Measurements from ENCODE around the gene GDAP1L1. TPM values are rescaled to one million over a fixed set of nuclear protein-coding genes. Genes with fewer than 3 reads are reported as not detected.
"Not testable (repeated sequence)": the region's sequence is repeated elsewhere in the genome, so short reads cannot be mapped to it uniquely, and the experiment has no call there.

GDAP1L1 gene
- polyA plus RNA-seq, 1 donor from 2014 or later, result not detected

DNA sequence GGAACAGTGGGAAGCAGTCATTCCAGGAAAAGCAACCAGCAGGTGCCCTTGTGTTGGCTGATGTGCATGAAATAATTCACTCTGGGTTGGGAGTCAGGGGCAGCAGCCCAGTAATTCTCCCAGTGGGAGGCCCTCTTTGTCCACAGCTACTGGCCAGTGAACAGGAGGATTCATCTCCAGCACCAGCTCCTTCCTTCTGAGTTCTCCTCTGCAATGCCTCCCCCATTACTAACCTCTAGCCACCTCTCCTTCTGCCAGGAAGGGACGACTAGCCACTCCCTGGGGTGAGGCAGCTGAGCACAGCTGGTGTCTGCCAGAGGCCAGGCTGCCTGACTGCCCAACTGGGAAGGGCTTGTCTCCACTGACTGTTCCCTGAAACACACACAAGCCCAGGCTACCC is 77.2 kb downstream of the GDAP1L1 start:
- Mint-ChIP-seq H3K4me1 (peaks cover 0 to 1% (median 0%) of the 10 kb centered on the region in 3 donors), H3K4me3 (no peak overlapping the region), H3K36me3 (peaks cover 2% of the 10 kb centered on the region), H3K9me3 (no peaks in the 10 kb centered on the region), H3K27me3 (peaks cover 15% of the 10 kb centered on the region), H3K27ac (peak overlapping the region in 1 of 3 donors; percentile 53)

DNA sequence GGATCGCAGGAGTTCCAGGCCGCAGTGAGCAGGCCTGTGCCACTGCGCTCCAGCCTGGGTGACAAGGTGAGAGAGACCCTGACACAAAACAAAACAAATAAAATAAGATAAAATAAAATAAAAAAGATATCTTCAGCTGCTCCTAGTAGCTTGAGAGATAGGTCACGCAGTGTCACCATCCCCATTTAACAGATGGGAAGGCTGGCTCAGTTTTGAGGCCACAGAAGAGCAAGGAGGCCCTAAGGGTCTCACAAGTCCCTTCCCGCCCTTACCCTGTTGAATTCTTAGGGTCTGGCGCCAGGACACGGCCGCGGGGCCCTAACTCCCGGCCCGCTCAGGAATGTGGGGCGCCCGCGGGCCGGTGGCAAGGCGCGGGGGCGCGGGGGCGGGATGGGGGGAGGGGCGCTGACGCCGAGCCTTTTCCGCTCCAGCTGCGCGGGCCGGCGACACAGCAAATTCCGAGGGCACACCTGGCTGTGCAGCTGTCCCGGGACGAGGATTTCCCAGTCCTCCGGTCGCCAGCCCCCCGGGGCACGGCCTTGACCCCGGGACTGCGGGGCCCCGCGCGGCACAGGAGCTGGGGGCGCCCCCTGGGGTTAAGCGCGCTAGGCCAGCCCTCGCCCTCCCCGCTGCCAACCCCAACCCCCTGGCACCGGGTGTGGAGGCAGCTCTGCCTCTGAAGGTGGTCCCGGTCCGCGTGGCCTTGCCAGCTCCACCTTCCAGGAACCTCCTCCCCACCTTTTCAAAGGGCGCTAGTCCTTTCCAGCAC is 79.5 kb downstream of the GDAP1L1 start:
- Mint-ChIP-seq H3K4me1 (peaks cover 0 to 1% (median 0%) of the 10 kb centered on the region in 3 donors), H3K27ac (no peak overlapping the region), H3K9me3 (no peaks in the 10 kb centered on the region), H3K4me3 (peak overlapping the region in 1 of 4 donors; percentile 65), H3K27me3 (peaks cover 18% of the 10 kb centered on the region), H3K36me3 (peaks cover 2% of the 10 kb centered on the region)

DNA sequence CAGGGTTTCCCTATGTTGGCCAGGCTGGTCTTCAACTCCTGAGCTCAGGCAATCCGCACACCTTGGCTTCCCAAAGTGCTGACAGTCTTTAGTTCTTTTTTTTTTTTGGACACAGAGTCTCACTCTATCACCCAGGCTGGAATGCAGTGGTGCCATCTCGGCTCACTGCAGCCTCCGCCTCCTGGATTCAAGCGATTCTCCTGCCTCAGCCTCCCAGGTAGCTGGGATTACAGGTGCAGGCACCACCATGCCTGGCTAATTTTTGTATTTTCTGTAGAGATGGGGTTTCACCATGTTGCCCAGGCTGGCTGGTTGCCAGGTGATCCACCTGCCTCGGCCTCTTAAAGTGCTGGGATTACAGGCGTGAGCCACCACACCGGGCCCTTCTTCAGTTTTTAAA is 80.6 kb downstream of the GDAP1L1 start:
- H3K27ac Mint-ChIP-seq, H3K4me1 Mint-ChIP-seq, H3K36me3 Mint-ChIP-seq, H3K9me3 Mint-ChIP-seq, H3K4me3 Mint-ChIP-seq: not testable (repeated sequence)
- H3K27me3 Mint-ChIP-seq, result peaks cover 19% of the 10 kb centered on the region

DNA sequence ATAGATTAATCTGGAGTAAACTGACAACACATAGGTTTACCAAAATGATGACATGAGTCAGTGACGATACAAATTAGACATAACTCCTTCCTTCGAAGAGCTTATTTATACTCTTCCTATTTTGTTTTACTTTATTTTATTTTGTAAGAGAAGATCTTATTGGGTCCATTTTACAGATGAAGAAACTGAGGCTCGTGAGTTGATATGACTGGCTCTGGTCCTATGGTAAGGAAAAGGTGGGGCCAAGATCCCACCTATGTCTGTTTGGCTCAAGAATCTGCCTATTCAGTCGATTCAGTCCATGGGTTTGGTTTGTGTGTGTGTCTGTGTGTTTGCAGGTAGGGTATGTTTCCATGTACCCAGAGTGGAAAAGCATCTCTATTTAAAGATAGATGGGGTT is 81.3 kb downstream of the GDAP1L1 start:
- peaks cover 2% of the 10 kb centered on the region for H3K36me3 Mint-ChIP-seq
- peaks cover 19% of the 10 kb centered on the region for H3K27me3 Mint-ChIP-seq
- no peak overlapping the region for H3K4me3 Mint-ChIP-seq
- H3K27ac Mint-ChIP-seq, result no peak overlapping the region
- peaks cover 0 to 1% (median 0%) of the 10 kb centered on the region in 3 donors for H3K4me1 Mint-ChIP-seq
- H3K9me3 Mint-ChIP-seq, result no peaks in the 10 kb centered on the region

Other genes with a start within 250 kb of the GDAP1L1 start
- not detected for gene JPH2, start 60.1 kb upstream of the GDAP1L1 start, polyA plus RNA-seq
- 82.1 TPM for gene OSER1, start 36.5 kb upstream of the GDAP1L1 start, polyA plus RNA-seq
- gene FITM2, start 63.9 kb downstream of the GDAP1L1 start, polyA plus RNA-seq, result 0.76 TPM
- not detected for gene R3HDML, start 89.7 kb downstream of the GDAP1L1 start, polyA plus RNA-seq
- gene HNF4A, start 108.4 kb downstream of the GDAP1L1 start, polyA plus RNA-seq, result not detected
- gene TTPAL, start 228.6 kb downstream of the GDAP1L1 start, polyA plus RNA-seq, result 11.3 TPM

Measured in IgD-negative memory B cell (primary cell).